Left ventricle myocardium inferior (tissue), 1 donor: Measurements from ENCODE around the gene DLGAP4. TPM values are rescaled to one million over a fixed set of nuclear protein-coding genes. Genes with fewer than 3 reads are reported as not detected.

Experiments used
- DNase-seq: peaks from one replicate; pipeline ENCODE4 v3.0.0-alpha.2; 2020
- H3K27ac ChIP-seq: fragments of 200-600 bp; replicated peaks from 2 replicates; pipeline ENCODE4 v1.8.0; 2021
- H3K27me3 ChIP-seq: fragments of 200-600 bp; 2 replicates; pipeline ENCODE4 v1.8.0; 2021; ENCODE audit warnings: low read depth
- H3K36me3 ChIP-seq: fragments of 200-600 bp; 2 replicates; pipeline ENCODE4 v1.8.0; 2021
- H3K4me1 ChIP-seq: fragments of 200-600 bp; 2 replicates; pipeline ENCODE4 v1.8.0; 2021
- H3K4me3 ChIP-seq: fragments of 200-600 bp; 2 replicates; pipeline ENCODE4 v1.8.0; 2021; ENCODE audit warnings: mild to moderate bottlenecking, moderate library complexity
- H3K9me3 ChIP-seq: fragments of 200-600 bp; replicated peaks from 2 replicates; pipeline ENCODE4 v1.8.0; 2021
- intact Hi-C: fragments of 100-400 bp; cut with micrococcal nuclease; formaldehyde crosslinking; loops from one replicate; pipeline ENCODE4 v1.11.0; 2022
- total RNA-seq: library from RNA; stranded (reverse); fragmentation: NEBNext Ultra II Directional; extraction: Animal tissue kit (Norgen Biotek cat#: 25700); gene quantifications from one replicate; pipeline ENCODE4 v1.2.1, GENCODE V29; 2021
- TF ChIP-seq, protein P1 (sequence below): fragments of 200-600 bp; IDR thresholded peaks from 2 replicates; pipeline ENCODE4 v1.8.0; 2021; ENCODE audit warnings: antibody characterized with exemption, mild to moderate bottlenecking, borderline replicate concordance
- donor health status: DM: no; HTN: yes; CAD: no; lungs with severe emphysema.

Gene DLGAP4
- total RNA-seq, 1 donor from 2014 or later = 51.7 TPM

DNA sequence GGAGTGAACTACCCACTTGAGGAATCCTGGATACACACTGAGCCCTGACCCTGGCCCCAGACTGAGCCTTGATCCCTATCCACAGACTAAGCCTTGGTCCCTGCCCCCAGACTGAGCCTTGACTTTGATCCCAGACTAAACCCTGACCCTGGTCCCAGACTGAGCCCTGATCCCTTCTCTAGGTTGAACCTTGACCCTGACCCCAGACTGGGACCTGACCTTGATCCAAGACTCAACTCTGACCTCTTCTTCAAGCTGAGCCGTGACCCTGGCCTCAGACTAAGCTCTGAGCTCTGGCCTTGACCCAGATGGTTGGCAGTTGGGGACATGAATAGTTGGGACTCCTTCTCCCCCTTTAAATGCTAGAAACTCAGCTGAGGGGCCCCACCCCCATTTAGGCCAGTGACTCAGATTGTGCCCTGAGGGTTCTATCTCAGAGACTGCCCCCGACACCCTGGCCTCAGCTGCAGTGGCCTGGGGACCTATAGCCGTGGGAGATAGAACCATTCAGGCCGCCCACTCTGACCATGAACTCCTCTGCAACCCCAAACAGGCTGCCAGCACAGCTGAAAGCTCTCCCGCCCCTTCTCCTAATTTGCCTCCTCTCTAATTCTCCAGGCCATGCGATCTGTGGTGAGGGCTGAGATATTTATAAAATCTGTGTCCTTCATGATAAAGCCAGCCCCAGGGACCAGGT, 84.7 kb downstream of the DLGAP4 start:
- H3K9me3 ChIP-seq = no peaks in the 10 kb centered on the region
- DNase-seq = no peak
- H3K4me3 ChIP-seq = no peak overlapping the region
- no peak overlapping the region for H3K27ac ChIP-seq
- intact Hi-C loops = no loop called here
- TF ChIP-seq, protein P1, sequence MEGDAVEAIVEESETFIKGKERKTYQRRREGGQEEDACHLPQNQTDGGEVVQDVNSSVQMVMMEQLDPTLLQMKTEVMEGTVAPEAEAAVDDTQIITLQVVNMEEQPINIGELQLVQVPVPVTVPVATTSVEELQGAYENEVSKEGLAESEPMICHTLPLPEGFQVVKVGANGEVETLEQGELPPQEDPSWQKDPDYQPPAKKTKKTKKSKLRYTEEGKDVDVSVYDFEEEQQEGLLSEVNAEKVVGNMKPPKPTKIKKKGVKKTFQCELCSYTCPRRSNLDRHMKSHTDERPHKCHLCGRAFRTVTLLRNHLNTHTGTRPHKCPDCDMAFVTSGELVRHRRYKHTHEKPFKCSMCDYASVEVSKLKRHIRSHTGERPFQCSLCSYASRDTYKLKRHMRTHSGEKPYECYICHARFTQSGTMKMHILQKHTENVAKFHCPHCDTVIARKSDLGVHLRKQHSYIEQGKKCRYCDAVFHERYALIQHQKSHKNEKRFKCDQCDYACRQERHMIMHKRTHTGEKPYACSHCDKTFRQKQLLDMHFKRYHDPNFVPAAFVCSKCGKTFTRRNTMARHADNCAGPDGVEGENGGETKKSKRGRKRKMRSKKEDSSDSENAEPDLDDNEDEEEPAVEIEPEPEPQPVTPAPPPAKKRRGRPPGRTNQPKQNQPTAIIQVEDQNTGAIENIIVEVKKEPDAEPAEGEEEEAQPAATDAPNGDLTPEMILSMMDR = no peak
- H3K4me1 ChIP-seq = no peaks in the 10 kb centered on the region
- H3K27me3 ChIP-seq = peaks cover 67% of the 10 kb centered on the region
- H3K36me3 ChIP-seq = no peaks in the 10 kb centered on the region

DNA sequence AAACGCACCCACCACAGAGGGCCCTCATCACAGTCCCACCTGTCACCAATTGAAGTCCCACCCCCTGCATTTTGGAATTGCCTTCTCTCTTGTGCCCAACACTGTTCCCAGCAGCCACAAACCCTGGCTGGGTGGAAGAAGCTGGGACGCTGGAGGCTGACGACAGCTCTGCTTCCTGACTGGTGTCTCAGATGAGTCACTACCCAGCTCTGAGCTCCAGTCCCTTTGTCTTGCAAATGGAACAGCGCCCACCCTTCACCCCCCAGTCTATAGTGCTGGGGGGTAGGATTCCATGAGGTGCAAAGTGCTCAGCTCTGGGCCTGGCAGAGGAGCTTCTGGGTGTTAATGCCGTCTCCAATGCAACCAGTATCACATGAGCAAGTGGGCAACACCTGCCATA, 85.3 kb downstream of the DLGAP4 start:
- no peaks in the 10 kb centered on the region for H3K36me3 ChIP-seq
- H3K9me3 ChIP-seq = no peaks in the 10 kb centered on the region
- H3K4me3 ChIP-seq = no peak overlapping the region
- TF ChIP-seq, protein P1 = no peak
- H3K4me1 ChIP-seq = no peaks in the 10 kb centered on the region
- intact Hi-C loops = no loop called here
- peaks cover 64% of the 10 kb centered on the region for H3K27me3 ChIP-seq
- H3K27ac ChIP-seq = no peak overlapping the region
- DNase-seq = no peak

DNA sequence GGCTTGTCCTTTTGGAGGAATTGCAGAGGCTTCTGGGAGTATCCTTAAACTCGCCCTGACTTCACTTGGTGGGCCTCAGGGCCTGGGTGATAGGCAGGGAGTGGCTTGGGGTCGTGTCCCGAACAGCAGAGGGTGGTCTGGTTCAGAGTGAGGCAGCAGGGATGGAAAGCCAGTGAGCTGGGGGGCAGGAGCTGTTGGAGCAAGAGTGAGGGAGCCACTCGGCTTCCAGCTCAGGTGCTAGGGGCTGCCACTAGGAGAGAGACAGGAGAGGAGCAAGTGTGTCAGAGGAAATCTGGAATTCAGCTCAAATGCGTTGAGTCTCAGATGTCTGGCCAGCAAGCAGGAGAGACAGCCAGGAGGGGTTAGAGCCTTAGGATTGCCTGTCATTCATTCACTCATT, 85.8 kb downstream of the DLGAP4 start:
- H3K27ac ChIP-seq = no peak overlapping the region
- TF ChIP-seq, protein P1 = no peak
- H3K36me3 ChIP-seq = no peaks in the 10 kb centered on the region
- intact Hi-C loops = no loop called here
- peaks cover 69% of the 10 kb centered on the region for H3K27me3 ChIP-seq
- no peaks in the 10 kb centered on the region for H3K4me1 ChIP-seq
- no peak for DNase-seq
- no peak overlapping the region for H3K4me3 ChIP-seq
- H3K9me3 ChIP-seq = no peaks in the 10 kb centered on the region

DNA sequence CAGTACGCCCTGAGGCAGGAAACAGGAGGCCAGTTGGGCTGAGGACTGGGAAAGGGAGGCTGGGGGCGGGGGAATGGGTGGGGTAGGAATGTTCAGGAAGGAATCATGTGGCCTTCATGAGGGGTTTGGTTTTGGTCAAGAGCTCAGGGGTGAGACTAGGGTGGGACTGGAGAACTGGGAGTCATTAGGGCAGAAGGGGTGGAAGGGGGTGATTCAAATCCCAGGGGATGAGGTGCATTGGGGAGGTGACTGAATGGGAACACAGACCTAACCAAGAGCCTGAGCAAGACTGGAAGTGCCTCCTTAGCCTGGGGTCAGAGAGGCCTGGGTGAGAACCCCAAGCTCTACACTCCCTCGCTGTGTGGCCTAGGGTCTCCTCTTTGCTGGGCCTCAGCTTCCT, 86.8 kb downstream of the DLGAP4 start:
- H3K9me3 ChIP-seq = no peaks in the 10 kb centered on the region
- no peaks in the 10 kb centered on the region for H3K4me1 ChIP-seq
- H3K36me3 ChIP-seq = no peaks in the 10 kb centered on the region
- TF ChIP-seq, protein P1 = no peak
- no peak overlapping the region for H3K27ac ChIP-seq
- intact Hi-C loops = no loop called here
- peaks cover 78% of the 10 kb centered on the region for H3K27me3 ChIP-seq
- H3K4me3 ChIP-seq = no peak overlapping the region
- DNase-seq = no peak

DNA sequence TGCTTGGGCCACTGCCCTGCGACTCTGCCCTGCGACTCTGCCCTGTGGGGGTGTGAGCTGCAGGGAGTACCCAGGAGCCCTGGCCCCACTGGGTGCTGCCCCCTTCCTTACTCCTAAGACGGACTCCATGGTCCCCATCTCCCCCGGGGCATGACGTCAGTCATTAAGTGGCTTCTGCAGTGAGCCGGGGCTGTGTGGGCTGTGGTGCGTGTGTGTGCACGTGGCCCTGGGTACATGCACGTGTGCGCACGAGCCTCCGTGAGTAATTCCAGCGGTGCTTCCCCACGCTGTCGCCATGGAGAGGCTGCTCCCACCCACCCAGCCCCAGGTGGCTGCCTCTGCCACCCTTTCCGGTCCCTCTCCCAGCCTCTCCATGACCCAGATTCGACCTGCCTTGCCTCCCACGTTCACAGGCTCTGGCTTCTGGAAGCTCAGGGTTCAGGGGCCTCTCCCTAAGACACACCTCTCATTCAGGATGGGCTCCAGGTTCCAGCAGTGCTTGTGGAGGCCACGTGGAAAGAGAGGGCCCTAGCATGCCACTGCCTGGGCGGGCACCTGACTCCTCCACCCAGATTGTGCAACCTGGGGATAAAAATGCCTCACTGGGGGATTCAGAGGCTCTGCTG, 88.3 kb downstream of the DLGAP4 start:
- H3K4me3 ChIP-seq = no peak overlapping the region
- intact Hi-C loops = no loop called here
- H3K27me3 ChIP-seq = peaks cover 75% of the 10 kb centered on the region
- no peaks in the 10 kb centered on the region for H3K4me1 ChIP-seq
- DNase-seq = no peak
- no peaks in the 10 kb centered on the region for H3K36me3 ChIP-seq
- TF ChIP-seq, protein P1 = no peak
- H3K27ac ChIP-seq = no peak overlapping the region
- H3K9me3 ChIP-seq = no peaks in the 10 kb centered on the region
